Esophagus (tissue), 2 donors: Measurements from ENCODE around the gene FILIP1. TPM values are rescaled to one million over a fixed set of nuclear protein-coding genes. Genes with fewer than 3 reads are reported as not detected.

Experiments
- H3K27ac ChIP-seq, 2 donors: one replicate each; pipeline ENCODE4 v1.5.1; 2013; ENCODE audit warnings: low read depth in 2 of 2, mild to moderate bottlenecking in 2 of 2, inconsistent platforms in 1 of 2, low read length in 1 of 2, moderate library complexity in 1 of 2
- H3K27me3 ChIP-seq, 2 donors: one replicate each; pipeline ENCODE4 v1.6.1; 2013; ENCODE audit warnings: low read length in 2 of 2, control low read depth in 1 of 2, mild to moderate bottlenecking in 1 of 2; ENCODE audit not compliant: insufficient read depth in 2 of 2, control insufficient read depth in 1 of 2
- H3K36me3 ChIP-seq, 2 donors: one replicate each; pipeline ENCODE4 v1.6.1; 2013; ENCODE audit warnings: low read length in 1 of 2; ENCODE audit not compliant: control insufficient read depth in 2 of 2, insufficient read depth in 2 of 2
- H3K4me1 ChIP-seq, 2 donors: one replicate each; pipeline ENCODE4 v1.6.1; 2013; ENCODE audit warnings: low read length in 1 of 2; ENCODE audit not compliant: control insufficient read depth in 2 of 2, insufficient read depth in 2 of 2
- H3K4me3 ChIP-seq, 2 donors: one replicate each; pipeline ENCODE4 v1.5.1; 2013; ENCODE audit warnings: low read length in 2 of 2, mild to moderate bottlenecking in 2 of 2, low read depth in 1 of 2, moderate library complexity in 1 of 2
- H3K9me3 ChIP-seq, 2 donors: one replicate each; pipeline ENCODE4 v1.6.1; 2013; ENCODE audit warnings: mild to moderate bottlenecking in 2 of 2, low read depth in 1 of 2, low read length in 1 of 2, moderate library complexity in 1 of 2; ENCODE audit not compliant: control insufficient read depth in 2 of 2, insufficient read depth in 1 of 2
- WGBS, 2 donors: extraction: QIAGEN DNeasy Blood & Tissue Kit; methylation state at CpG; one replicate each; pipeline ENCODE4 v1.1.7; 2013; 5-methylcytosine and 5-hydroxymethylcytosine counted together
- polyA plus RNA-seq, 2 donors: library from polyadenylated mRNA; stranded (reverse); fragments of 200-250 nt; gene quantifications; one replicate each; pipeline ENCODE4 v1.2.3, GENCODE V29; 2013
- donor health status: healthy with polysubstance abuse.
- donor health status: Bipolar disorder and iron deficiency.

Gene FILIP1
- polyA plus RNA-seq, 2 donors, result 0.84 to 1.6 TPM

DNA sequence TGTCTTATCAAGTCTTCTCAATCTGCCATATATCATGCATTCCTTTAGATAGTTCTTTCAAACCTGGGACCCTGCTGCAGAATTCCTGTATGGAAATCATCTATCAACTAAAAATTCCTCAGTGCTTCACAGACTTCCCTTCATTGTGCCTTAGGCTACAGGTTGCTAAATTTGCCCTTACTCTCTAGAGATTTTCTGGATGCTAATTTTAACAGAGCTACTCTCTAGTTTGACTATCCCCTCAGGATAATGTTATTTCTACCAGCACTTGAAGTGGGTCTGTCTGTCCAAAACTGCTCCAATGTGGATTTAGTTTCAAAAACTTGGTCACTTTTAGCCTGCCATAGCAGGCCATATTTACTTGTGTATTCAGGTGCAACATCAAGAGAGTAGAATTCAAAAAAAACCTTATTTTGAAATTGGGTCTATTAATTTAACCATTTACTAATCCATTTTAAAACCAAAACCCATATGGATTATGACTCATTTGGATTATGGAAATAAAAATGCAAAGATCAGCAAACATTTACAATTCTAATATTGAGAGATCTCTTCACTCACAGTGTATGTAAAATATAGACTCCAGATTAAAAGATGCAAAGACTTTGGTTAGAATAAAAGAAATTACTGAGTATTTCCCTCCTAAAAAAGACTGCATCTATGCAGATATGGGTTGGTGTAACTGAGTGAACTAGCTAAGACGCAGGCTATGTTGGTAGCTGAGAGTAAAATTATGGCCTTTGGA lies 236.1 kb downstream of the FILIP1 start:
- Histone ChIP-seq H3K9me3 (no peaks in the 10 kb centered on the region), H3K27me3 (no peaks in the 10 kb centered on the region), H3K4me1 (no peaks in the 10 kb centered on the region), H3K36me3 (peaks cover 2 to 5% of the 10 kb centered on the region in 2 donors), H3K4me3 (no peak overlapping the region), H3K27ac (no peak overlapping the region)
- 97 to 98% methylated on average over 1 of the region's 1 CpG for WGBS, 2 donors

DNA sequence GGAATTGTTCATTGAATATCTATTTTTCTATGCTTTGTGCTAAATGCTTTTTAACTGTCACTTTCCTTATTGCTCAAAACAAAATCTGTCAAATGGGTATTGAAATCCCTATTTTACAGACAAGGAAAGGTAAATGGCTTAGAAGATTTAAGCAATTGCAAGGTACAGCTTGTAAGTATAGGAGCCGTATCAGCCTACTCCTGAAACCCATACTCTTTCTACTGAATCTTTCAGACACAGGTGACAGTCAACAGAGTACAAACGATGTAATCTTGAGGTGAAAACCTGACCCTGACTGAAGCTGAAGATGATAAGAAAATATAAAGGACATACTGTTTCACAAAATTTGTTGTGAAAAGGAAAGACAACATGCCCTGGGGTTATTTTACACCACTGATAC lies 243.0 kb downstream of the FILIP1 start:
- no peaks in the 10 kb centered on the region for H3K36me3 ChIP-seq
- H3K27ac ChIP-seq, result no peak overlapping the region
- no peaks in the 10 kb centered on the region for H3K4me1 ChIP-seq
- no peaks in the 10 kb centered on the region for H3K27me3 ChIP-seq
- no peaks in the 10 kb centered on the region for H3K9me3 ChIP-seq
- H3K4me3 ChIP-seq, result no peak overlapping the region
- WGBS, 2 donors, result 73 to 81% methylated on average over 2 of the region's 2 CpGs

GRCh38 chr6:75249837-75250236 lies 243.8 kb downstream of the FILIP1 start:
- Histone ChIP-seq H3K27me3 (no peaks in the 10 kb centered on the region), H3K4me3 (no peak overlapping the region), H3K27ac (no peak overlapping the region), H3K4me1 (no peaks in the 10 kb centered on the region), H3K9me3 (no peaks in the 10 kb centered on the region), H3K36me3 (no peaks in the 10 kb centered on the region)

DNA sequence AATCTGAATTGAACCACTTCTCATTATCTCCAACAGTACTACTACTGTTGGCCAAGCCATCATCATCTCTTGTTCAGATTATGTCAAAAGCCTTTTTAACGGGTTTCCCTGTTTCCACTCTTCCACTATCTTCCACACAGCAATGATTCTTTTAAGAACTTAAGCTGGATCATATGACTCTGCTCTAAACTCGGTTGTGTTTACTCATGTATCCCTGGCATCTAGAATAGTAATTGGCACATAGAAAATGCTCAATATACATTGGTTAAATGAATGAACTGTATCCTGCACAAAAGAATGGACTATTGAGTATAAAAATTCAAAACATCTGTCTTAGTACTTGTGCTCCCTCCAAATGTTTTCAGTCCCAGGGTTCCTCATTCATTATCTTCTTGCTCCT lies 247.2 kb downstream of the FILIP1 start:
- no peak overlapping the region for H3K27ac ChIP-seq
- WGBS, 2 donors, result 53 to 54% methylated on average over 2 of the region's 2 CpGs
- H3K27me3 ChIP-seq, result no peaks in the 10 kb centered on the region

DNA sequence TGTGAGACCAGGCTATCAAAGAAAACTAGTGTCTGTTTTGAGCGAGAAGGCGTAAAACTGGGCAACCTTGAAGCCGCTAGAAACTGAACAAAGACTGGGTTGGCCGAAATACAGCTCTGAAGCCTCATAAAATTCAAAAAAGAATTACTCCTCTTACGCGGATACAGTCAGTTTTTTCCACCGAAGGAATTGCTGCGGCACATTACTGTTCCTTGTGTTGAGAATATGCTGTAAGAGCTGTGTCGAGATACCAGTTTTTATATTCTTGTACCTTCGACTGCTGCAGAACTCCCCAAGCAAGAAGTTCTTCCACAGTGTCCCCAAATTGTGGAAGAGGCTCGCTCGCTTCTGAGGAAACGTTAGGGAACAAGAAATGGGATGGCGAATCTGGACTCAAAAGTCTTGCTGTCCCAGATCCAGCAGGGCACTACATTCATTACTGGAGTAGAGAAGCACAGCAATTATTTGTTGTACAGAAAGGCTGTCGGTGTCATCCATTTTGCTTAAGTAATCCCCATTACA lies 249.5 kb downstream of the FILIP1 start:
- Histone ChIP-seq H3K27ac (peak overlapping the region; percentile 85 to 99), H3K36me3 (peaks cover under 1 to 1% of the 10 kb centered on the region in 2 donors), H3K4me1 (peaks cover 0 to 5% of the 10 kb centered on the region in 2 donors), H3K9me3 (no peaks in the 10 kb centered on the region), H3K27me3 (no peaks in the 10 kb centered on the region), H3K4me3 (peak overlapping the region; percentile 71 to 98)
- WGBS, 2 donors, result 15 to 21% methylated on average over 15 of the region's 15 CpGs

More for the DNA sequence above, 247.2 kb downstream of the FILIP1 start:
- Histone ChIP-seq H3K4me3 (no peak overlapping the region), H3K9me3 (no peaks in the 10 kb centered on the region), H3K4me1 (peaks cover 0 to 5% of the 10 kb centered on the region in 2 donors), H3K36me3 (no peaks in the 10 kb centered on the region)

- Histone ChIP-seq H3K27me3 (no peaks in the 10 kb centered on the region), H3K9me3 (no peaks in the 10 kb centered on the region), H3K36me3 (peaks cover 5 to 6% of the 10 kb centered on the region in 2 donors), H3K4me3 (peak within 1 kb of the TSS; percentile 71 to 98), H3K4me1 (peaks cover 0 to 5% of the 10 kb centered on the region in 2 donors), H3K27ac (peak within 1 kb of the TSS; percentile 85 to 99)
- WGBS, 2 donors, result 0% methylated on average over 36 of the region's 36 CpGs
These were observed 250.1 kb downstream of the FILIP1 start, which contains the start of gene COX7A2 for GRCh38 chr6:75243333-75244062. Gene COX7A2, minus strand, starts transcription at chr6:75243801. Its CDS starts 67 bp downstream, at chr6:75243734.

Other genes with a start within 250 kb of the FILIP1 start
- 100 to 1,000 TPM; 393 to 531 TPM for gene COX7A2, start 250.0 kb downstream of the FILIP1 start, polyA plus RNA-seq
- gene TMEM30A, start 209.0 kb downstream of the FILIP1 start, polyA plus RNA-seq, result 10 to 100 TPM; 27.4 to 32.9 TPM
- 10 to 100 TPM; 21.8 to 30.7 TPM for gene SENP6, start 108.1 kb upstream of the FILIP1 start, polyA plus RNA-seq